Measurements from ENCODE around the gene GLRX. TPM values are rescaled to one million over a fixed set of nuclear protein-coding genes. Genes with fewer than 3 reads are reported as not detected.

GLRX gene
- total and polyA plus RNA-seq, 2 of the 4 experiments (the other 2 are of a cell fraction), result 142 to 193 TPM

- H4K20me1 ChIP-seq (ENCODE audit: insufficient read depth, low read length), result no peaks in the 10 kb centered on the region
- intact Hi-C loops (cut with micrococcal nuclease) (no loop called here), in situ Hi-C loops (cut with MboI; ENCODE audit: low sequenced_read_pairs) (loop anchor here (5.0 kb wide), 1 partner anchor 35 kb away; the partner anchor contains the start of gene GLRX), dilution Hi-C loops (cut with HindIII; ENCODE audit: low sequenced_read_pairs, unreplicated experiment) (no loop called here)
- peak overlapping the region; percentile 24 for H2BK120ac ChIP-seq (ENCODE audit: low read depth, low read length)
- H4K91ac ChIP-seq (ENCODE audit: insufficient read depth, low read depth, low read length), result no peak overlapping the region
- ChIA-PET POLR2A (ENCODE audit: unreplicated experiment) (interaction anchor here (0.7 kb wide), 1 partner anchor 36 kb away, joined by 4 read pairs; the partner anchor contains the start of gene GLRX), CTCF (interaction anchor here (0.5 to 1.3 kb wide), 3 partner anchors 60 to 1796 kb away, joined by 3 read pairs; no protein-coding TSS in a partner anchor)
- no peak overlapping the region for H2AK9ac ChIP-seq (replicated peaks; ENCODE audit: low read depth, low read length, poor library complexity)
- H3K4me1 ChIP-seq (ENCODE audit: control insufficient read depth, insufficient read depth, low read length), result peaks cover 10% of the 10 kb centered on the region
- no peak overlapping the region for H3K23ac ChIP-seq (ENCODE audit: low read depth, low read length)
- H3K79me1 ChIP-seq (ENCODE audit: low read depth in 1 of 2, low read length in 2 of 2), result peaks cover 23 to 43% of the 10 kb centered on the region in 2 experiments
- H2BK20ac ChIP-seq (ENCODE audit: low read depth, low read length), result peak overlapping the region; percentile 63; the same call in 1 of the 2 replicates
- peaks cover 36% of the 10 kb centered on the region for H3K36me3 ChIP-seq (ENCODE audit: control insufficient read depth, insufficient read depth, low read length)
- H2BK5ac ChIP-seq (ENCODE audit: low read depth, low read length, poor library complexity, severe bottlenecking), result peak overlapping the region; percentile 98
- H3K4ac ChIP-seq (ENCODE audit: low read depth, low read length), result peak overlapping the region; percentile 62; the same call in 1 of the 2 replicates
- no TSS peak for BruUV-seq (replicated peaks)
- ATAC-seq (ENCODE audit: low read depth) (peak; percentile 61), DNase-seq (peak; percentile 75)
- H3K27me3 ChIP-seq (ENCODE audit: control insufficient read depth, insufficient read depth, low read length), result no peaks in the 10 kb centered on the region
- no peak overlapping the region for H2AFZ ChIP-seq (replicated peaks; ENCODE audit: low read length, poor library complexity)
- H3K56ac ChIP-seq (ENCODE audit: extremely low read depth, insufficient read depth, low read length), result no peak overlapping the region; the same call in 1 of the 2 replicates
- peak overlapping the region; percentile 2; the same call in 1 of the 2 replicates for H3K27ac ChIP-seq (ENCODE audit: insufficient read depth, low read length)
- H3K9ac ChIP-seq (ENCODE audit: low read depth, low read length), result no peak overlapping the region; the same call in 1 of the 2 replicates
- no peak overlapping the region for H2AK5ac ChIP-seq (ENCODE audit: low read depth, low read length)
- H4K5ac ChIP-seq (ENCODE audit: low read depth, low read length), result no peak overlapping the region
- H3K9me1 ChIP-seq (ENCODE audit: insufficient read depth, low read length), result peaks cover 8% of the 10 kb centered on the region
- H4K8ac ChIP-seq (ENCODE audit: low read depth in 2 of 2, low read length in 2 of 2), result peak overlapping the region in 1 of 2 experiments; percentile 59; a peak in 1 of 4 replicates
- H3K4me2 ChIP-seq (ENCODE audit: low read depth, low read length), result no peak overlapping the region; the same call in 1 of the 2 replicates
- peak overlapping the region; percentile 76; the same call in 1 of the 2 replicates for H3K18ac ChIP-seq (ENCODE audit: low read depth, low read length)
- TF ChIP-seq POLR2A (IDR thresholded peaks at IDR 0.05; ENCODE audit: low read depth, low read length) (no peak), CEBPB (IDR thresholded peaks at IDR 0.05; ENCODE audit: low read depth, low read length) (peak; percentile 42), MXI1 (IDR thresholded peaks at IDR 0.05; ENCODE audit: borderline replicate concordance, low read depth, low read length) (0 out of 2 replicates have a peak, but pooled peaks have one; percentile 37)
- H2BK15ac ChIP-seq (ENCODE audit: low read depth, low read length), result no peak overlapping the region
- no peaks in the 10 kb centered on the region for H3K9me3 ChIP-seq (ENCODE audit: control insufficient read depth, insufficient read depth, low read length)
- H3K4me3 ChIP-seq (ENCODE audit: insufficient read depth, low read depth, low read length), result no peak overlapping the region
- 60% methylated on average over 1 of the region's 3 CpGs; no CpG with 5 or more reads in 1 of the 2 experiments for WGBS, 2 experiments (ENCODE audit: extremely low coverage in 2 of 2, insufficient read length in 1 of 2)
- no peak overlapping the region for H3K14ac ChIP-seq (replicated peaks; ENCODE audit: low read depth, low read length)
These were observed 35.6 kb downstream of the GLRX start for GRCh38 chr5:95786821-95787418.
